PC-3 (cell line): ENCODE results near the gene KRTAP4-16.

Experiments
- EZH2phosphoT487 ChIP-seq: fragments of 300-600 bp; sonication (generic); IDR thresholded peaks from 2 replicates; pipeline ENCODE4 v1.6.1; 2018; ENCODE audit warnings: mild to moderate bottlenecking, antibody characterized with exemption, low read length, borderline replicate concordance
- TF ChIP-seq, protein P1 (sequence below): fragments of 300-600 bp; sonication (generic); conservative IDR thresholded peaks from 2 replicates; pipeline ENCODE4 v1.5.1; 2017; ENCODE audit warnings: antibody characterized with exemption, low read depth, mild to moderate bottlenecking, low read length

DNA sequence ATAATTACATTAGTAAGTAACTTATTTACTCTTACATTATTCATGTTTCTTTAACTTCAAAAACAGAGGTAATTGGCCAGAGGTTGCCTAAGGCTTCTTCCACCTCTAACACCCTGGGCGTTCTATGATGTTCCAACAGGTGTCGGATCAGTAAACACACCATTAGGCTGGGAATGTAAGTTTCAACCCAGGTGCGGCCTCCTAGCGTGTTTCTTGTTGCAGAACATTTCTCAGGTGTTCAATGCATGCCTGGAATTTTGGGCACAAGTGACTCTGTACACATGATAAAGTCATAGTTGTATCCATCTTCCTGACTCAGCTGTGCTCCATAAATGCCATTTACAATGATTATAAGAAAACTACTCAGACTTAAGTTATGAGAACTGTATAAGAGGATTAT, 48.0 kb downstream of the KRTAP4-16 start:
- no peak for TF ChIP-seq EZH2phosphoT487
- TF ChIP-seq, protein P1, sequence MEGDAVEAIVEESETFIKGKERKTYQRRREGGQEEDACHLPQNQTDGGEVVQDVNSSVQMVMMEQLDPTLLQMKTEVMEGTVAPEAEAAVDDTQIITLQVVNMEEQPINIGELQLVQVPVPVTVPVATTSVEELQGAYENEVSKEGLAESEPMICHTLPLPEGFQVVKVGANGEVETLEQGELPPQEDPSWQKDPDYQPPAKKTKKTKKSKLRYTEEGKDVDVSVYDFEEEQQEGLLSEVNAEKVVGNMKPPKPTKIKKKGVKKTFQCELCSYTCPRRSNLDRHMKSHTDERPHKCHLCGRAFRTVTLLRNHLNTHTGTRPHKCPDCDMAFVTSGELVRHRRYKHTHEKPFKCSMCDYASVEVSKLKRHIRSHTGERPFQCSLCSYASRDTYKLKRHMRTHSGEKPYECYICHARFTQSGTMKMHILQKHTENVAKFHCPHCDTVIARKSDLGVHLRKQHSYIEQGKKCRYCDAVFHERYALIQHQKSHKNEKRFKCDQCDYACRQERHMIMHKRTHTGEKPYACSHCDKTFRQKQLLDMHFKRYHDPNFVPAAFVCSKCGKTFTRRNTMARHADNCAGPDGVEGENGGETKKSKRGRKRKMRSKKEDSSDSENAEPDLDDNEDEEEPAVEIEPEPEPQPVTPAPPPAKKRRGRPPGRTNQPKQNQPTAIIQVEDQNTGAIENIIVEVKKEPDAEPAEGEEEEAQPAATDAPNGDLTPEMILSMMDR = no peak
